GM12892 (cell line): ENCODE measurements around the gene S100Z.

Experiments
- POLR2A ChIP-seq: IDR thresholded peaks from 2 replicates; pipeline ENCODE4 v1.6.1; 2011; ENCODE audit warnings: low read depth, low read length, control low read depth
- POLR2AphosphoS5 ChIP-seq: IDR thresholded peaks from 2 replicates; pipeline ENCODE4 v1.6.1; 2011; ENCODE audit warnings: low read depth, low read length, control low read depth
- TAF1 ChIP-seq: IDR thresholded peaks from 2 replicates; pipeline ENCODE4 v1.6.1; 2011; ENCODE audit warnings: low read depth, mild to moderate bottlenecking, control low read depth, low read length, borderline replicate concordance

DNA sequence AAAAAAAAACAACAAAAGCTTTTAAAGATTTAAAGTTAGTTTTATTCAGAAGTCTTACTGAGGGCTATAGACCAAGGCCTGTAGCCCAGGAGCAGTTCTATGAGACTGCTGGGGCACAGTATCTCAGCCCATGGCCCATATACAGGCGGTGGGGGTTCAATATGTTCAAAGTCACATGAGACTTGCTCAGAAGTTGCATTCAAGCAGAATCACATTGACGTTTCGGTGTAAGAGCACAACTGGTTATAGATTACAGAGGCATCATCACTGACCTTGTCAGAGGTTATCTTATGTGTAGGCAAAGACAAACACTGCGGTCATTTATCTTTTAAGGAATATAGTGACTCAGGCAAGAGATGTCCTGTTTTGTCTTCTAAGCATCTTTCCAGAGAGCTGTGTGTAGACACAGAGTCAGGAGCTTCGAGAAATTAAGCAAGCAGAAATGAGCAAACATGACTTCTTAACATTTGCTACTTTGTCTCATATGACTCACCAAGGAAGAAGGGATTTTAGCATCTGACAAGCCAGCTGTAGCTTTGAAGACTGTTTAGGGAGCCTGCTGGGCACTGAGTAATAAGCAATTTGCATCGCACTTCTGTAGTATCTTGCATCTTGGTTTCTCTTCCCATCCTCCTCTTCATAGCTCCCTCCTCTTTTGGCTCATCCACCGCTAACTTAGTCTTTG is 43.9 kb upstream of the S100Z start:
- no peak for TF ChIP-seq POLR2AphosphoS5
- TF ChIP-seq POLR2A: no peak
- no peak for TF ChIP-seq TAF1
